Stimulated activated CD8-positive, alpha-beta memory T cell treated with anti-CD3 and anti-CD28 coated beads, Interleukin-4, amount 100 ng/mL, for 48 hours (primary cell): ENCODE data around the gene HSPB8.

Source experiments
- DNase-seq: peaks from one replicate; pipeline ENCODE4 v3.0.0-alpha.2; 2020

The HSPB8 gene

DNA sequence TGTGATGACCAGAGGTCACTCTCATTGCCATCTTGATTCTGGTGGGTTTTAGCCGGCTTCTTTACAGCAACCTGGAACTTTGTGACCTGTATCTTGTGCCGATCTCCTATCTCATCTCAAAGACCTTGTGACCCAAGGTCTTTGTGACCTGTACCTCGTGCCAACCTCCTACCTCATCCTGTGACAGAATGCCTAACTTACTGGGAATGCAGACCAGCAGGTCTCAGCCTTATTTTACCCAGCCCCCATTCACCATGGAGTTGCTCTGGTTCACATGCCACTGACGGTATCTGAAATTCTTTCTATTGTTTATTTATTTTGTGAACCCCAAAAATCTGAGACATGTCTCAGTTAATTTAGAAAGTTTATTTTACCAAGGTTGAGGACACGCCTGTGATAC, 7.4 kb upstream of the HSPB8 start:
- DNase-seq = no peak

- DNase-seq = no peak
Measured at GRCh38 chr12:119171691-119172425, 6.9 kb upstream of the HSPB8 start.

DNA sequence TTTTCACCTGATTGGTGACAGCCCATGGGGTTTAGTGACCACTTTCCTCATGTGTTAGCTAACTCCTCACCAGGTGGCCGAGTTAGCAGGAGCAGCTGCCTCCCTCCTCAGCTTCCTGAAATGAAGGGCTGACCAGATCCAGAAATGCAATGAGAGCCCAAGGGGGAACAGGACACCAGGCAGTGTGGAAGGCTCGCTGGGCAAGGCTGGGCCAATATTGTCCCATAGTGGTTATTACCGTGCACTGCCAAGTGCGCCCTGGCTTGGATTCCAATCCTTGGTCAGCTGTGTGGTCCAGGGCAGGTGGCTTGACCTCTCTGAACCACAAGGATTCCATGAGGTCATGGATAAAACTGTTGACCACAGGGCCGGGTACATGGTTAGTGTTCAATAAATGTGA, 3.6 kb upstream of the HSPB8 start:
- DNase-seq = no peak

DNA sequence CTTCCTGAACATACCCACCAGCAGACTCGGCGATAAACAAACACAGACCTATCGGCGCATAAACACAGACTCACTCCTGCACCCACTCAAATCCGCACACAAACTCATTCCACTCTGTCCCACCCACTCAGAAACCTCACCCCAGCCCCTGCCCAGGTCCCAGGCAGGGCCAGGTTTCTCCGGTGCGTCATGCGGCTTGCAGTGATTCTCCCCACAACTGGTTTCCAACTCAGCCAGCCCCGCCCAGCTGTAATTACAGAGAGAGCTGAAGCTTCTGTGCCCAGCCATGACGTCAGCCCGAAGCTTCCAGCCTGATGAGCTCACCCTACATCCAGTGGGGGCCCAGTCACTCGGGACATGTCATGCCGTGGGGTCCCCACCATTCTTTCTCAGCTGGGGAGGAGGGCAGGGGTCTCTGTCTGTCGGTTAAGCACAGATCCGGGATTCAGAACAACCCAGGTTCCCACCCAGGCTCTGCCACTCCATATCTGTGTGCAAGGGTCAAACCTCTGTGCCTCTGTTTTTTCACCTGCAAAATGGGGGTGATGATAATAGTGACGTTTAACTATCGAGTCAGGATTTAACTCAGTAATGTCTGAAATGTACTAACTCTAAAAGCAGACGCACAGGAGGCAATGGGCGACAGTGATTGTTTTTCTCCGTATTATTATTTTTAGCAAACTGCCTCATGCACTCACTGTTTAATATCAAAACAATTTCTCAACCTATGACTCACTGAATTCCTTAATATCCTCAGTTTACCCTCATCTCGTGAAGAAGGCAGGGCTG, 2.3 kb upstream of the HSPB8 start:
- DNase-seq = no peak

DNA sequence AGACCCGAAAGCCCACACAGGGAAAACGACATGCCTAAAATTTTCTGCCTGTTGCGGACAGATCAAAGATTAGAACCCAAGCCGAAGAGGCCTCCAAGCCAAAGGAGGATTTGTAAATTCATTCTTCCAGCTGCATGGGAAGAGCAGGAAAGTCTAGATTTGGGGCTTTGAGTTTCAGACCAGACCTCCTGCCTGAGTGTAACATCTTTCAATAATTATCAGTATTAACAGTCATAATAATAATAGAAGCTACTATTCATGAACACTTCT, 1.7 kb upstream of the HSPB8 start:
- DNase-seq = no peak

- DNase-seq = no peak
Measured at GRCh38 chr12:119177724-119178380, 879 bp upstream of the HSPB8 start.

GRCh38 chr12:119179335-119180021, 747 bp downstream of the HSPB8 start:
- no peak for DNase-seq

DNA sequence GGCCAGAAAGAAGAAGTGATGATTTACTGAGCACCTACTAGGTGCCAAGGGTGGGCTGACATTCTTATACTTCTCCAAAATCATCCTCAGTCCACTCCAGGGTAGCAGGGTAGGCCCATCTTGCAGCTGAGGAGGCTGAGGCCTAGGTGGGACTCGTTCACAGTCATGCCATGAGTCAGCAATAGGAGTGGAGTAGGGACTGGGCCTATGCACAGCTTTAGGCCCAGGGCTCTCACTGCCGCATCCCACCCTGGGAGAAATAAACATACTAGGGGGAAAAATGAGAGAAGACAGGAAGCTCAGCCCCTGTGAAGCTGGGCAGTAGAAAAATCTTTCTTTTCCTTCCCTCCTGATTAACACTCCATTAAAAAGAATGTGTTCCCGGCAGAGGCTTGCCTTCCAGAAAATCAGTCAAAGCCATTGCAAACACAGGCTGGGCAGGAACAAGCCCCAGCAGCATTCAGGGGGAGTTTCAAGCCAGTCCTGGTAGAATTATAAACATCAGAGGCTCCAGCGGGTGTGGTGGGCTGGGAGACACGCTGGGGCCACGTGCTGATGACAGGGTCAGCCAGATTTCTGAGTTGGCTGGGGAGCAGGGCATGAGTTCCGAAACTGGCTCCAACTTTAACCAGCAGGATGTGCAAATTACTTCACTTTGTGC, 1.8 kb downstream of the HSPB8 start:
- no peak for DNase-seq

GRCh38 chr12:119181202-119181601, 2.5 kb downstream of the HSPB8 start:
- DNase-seq = no peak

DNA sequence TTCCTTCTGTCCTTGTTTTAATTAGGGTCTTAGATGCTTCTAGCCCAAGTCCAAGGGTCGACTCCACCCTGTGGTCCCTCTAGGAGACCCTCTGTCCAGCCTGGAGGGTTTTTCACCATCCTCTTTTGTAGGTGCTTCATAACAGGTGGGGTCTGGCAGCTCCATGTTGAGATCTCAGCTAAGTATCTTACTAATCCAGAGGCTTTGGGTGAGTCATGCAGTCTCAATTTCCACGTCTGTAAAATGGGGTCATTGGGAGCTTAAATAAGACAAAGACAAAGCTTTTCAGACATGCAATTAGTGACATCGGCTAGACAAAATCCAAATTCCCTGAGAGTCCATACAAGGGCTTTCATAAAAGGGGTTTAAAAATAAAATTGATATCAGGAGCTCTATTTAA, 3.2 kb downstream of the HSPB8 start:
- no peak for DNase-seq

DNA sequence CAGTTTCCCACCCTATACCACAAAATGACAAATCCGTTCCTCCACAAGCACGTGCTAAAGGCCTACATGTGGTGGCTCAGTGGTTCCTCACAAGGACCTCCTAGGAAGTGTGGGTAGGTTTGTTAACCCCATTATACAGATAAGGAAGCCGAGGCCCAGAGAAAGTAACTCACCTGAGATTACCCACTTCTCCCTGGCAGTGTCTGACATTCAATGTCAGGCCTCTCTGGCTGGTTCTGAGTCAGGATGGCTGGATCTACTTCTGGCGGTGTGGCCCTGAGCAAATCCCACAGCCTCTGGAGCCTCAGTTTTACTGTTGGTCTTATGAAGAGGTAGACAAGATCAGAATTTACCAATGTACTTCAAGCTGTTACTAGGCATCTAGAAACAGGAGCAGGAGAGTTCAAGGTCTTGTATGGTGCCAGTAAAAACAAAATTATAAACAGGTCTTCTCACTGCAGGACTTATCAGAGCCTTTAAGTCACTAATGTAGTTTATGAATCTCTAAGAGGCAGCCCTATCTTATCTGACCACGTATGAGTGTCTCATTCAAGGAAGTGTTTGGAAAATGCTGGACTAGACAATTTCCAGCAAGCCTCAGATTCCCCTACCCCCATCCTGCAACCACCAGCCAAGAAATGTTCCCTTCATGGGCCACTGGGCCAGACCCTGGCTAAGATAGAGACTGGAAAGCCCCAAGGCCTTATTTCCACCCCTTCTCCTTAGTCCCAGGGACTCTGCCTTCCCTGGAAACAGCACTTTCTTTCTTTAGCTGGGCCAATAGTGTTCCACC, 4.2 kb downstream of the HSPB8 start:
- no peak for DNase-seq

- DNase-seq = no peak
Measured at GRCh38 chr12:119183942-119184695, 5.4 kb downstream of the HSPB8 start.

DNA sequence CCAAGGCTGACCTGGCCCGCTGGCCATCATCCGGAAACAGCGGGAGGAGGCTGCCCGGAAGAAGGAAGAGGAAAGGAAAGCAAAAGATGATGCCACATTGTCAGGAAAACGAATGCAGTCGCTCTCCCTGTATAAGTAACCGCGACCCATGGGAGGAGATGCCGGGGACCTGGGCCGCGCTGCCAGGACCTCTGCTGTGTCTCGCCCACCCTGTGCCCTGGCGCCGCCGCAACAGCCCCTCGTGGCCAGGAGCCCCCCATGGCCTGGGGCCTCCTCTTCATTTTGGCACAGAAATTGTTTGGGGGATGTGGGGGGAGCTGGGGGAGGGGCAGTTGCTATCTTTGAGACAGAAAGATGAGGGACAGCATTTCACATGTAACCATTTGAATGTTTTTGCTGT, 16.5 kb downstream of the HSPB8 start:
- no peak for DNase-seq

- DNase-seq = no peak
Measured at GRCh38 chr12:119198440-119198839, 19.7 kb downstream of the HSPB8 start.

DNA sequence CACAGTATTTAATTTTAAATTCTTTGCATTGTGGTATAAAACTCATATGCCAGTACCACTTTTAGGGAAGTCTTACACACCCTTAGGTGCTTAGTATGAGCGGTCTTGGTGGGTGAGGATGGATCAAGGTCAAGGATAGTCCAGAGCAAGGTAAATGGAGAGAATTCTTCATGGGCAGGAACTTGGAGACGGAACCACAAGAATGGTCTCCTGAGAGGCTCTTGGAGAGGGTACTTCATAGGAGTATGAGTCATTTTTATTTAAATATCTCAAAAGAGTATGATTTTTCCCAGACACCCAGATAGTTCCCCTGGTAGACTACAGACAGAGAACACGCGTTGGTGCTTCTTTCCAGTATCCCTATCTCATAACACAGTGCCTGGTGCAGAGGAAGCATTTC, 21.9 kb downstream of the HSPB8 start:
- no peak for DNase-seq

DNA sequence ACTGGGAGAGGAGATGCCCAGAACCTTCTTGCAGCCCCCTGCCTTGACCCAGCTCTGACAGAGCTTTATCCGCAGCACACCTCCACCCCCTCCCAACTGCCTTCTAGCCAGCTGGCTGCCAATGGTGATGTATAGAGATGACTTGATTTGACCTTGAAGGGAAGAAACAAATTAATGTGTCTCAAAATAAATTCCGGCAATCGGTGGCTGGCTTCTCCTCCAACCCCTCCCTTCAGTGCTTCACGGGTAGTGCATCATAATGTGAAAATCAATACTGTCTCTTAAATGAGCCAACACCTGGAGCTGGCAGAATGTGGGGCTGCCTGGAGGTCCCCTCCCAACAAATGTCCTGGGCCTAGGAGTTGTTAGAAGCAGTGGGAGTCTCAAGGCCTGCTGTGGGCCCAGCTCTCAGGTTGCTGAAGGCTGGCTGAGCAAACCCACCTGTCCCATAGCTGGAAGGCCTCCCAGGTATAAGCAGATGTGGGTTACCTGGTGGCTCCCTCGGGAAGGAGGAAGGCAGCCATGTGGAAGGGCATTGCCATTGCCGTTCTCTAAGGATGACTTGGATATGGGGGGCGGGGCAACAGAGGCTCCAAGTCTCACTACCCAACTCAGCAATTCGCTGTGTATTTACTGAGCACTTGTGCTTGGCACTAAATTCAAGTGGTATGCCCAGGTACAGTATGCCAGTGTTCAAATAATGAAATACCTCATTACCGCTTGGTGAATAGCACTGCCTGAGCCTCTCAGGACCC, 23.2 kb downstream of the HSPB8 start:
- DNase-seq = no peak

- no peak for DNase-seq
Measured at GRCh38 chr12:119202544-119202943, 23.8 kb downstream of the HSPB8 start.

- DNase-seq = no peak
Measured at GRCh38 chr12:119204131-119204530, 25.4 kb downstream of the HSPB8 start.

GRCh38 chr12:119204671-119205285, 26.0 kb downstream of the HSPB8 start:
- no peak for DNase-seq

- no peak for DNase-seq
Measured at GRCh38 chr12:119206348-119207062, 27.8 kb downstream of the HSPB8 start.
